Omental fat pad (tissue), 4 donors: Measurements from ENCODE around the gene PEX16. TPM values are rescaled to one million over a fixed set of nuclear protein-coding genes. Genes with fewer than 3 reads are reported as not detected.

Experiments used
- ATAC-seq: fragments of 150-250 bp; one replicate; pipeline ENCODE4 v1.9.1; 2016; ENCODE audit warnings: mild to moderate bottlenecking, moderate library complexity; ENCODE audit not compliant: low FRiP score
- DNase-seq: peaks from one replicate; pipeline ENCODE4 v3.0.0-alpha.2; 2019; ENCODE audit warnings: low spot score
- CTCF ChIP-seq, 3 donors: fragments of 450-650 bp; IDR thresholded peaks; one replicate each; pipeline ENCODE4 v1.5.1; 2016 to 2017; ENCODE audit warnings: antibody characterized with exemption in 3 of 3, mild to moderate bottlenecking in 3 of 3, moderate library complexity in 2 of 3
- total RNA-seq, 4 donors: library from RNA; depleted of rRNA; stranded (reverse); fragments of >200 nt; gene quantifications; one replicate each; pipeline ENCODE4 v1.1.0, GENCODE V29; 2016

PEX16 gene
- total RNA-seq, 4 donors from 2014 or later: 20.1 to 25.0 (median 22.8) TPM

- no peak for TF ChIP-seq CTCF (IDR thresholded peaks at IDR 0.05)
- ATAC-seq (no peak), DNase-seq (no peak)
Observed at GRCh38 chr11:45927332-45927683, 9.6 kb upstream of the PEX16 start.

DNA sequence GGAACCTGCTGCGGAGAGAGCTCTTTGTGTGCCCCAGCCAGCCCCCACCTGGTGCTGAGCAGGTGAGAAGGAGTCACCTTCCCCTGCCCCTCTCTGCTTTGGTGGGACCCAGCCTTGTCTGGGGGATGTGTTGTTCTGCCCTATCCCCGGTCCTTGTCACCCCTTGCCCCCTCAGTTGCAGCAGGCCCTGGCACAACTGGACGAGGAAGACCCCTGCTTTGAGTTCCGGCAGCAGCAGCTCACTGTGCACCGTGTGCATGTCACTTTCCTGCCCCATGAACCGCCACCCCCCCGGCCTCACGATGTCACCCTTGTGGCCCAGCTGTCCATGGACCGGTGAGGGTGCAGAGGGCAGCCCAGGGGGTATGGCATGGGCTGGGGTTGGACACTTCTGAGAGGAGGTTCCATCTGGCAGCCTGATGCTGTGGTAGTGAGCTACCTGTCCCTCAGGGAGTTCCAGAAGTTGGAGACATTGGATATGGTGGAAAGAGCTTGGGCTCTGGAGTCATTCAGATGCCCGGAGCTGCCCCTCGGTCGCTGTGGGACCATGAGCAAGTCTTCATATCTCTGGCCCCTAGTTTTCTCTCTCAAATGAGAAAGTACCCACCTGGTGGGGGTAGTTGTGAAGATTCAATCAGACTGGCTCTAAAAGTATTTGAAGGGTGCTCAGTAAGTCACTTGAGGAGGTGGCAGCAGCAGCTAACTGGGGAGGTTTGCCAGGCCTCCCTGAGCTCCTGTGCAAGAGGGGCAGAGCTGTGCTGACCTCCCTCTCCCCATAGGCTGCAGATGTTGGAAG lies 9.1 kb upstream of the PEX16 start:
- no peak for TF ChIP-seq CTCF (IDR thresholded peaks at IDR 0.05)
- DNase-seq (no peak), ATAC-seq (no peak)

GRCh38 chr11:45926001-45926401 lies 8.3 kb upstream of the PEX16 start:
- ATAC-seq: no peak
- no peak for TF ChIP-seq CTCF (IDR thresholded peaks at IDR 0.05)
- DNase-seq: no peak

GRCh38 chr11:45925550-45925949 lies 7.9 kb upstream of the PEX16 start:
- DNase-seq: no peak

GRCh38 chr11:45924927-45925326 lies 7.2 kb upstream of the PEX16 start:
- DNase-seq (no peak), ATAC-seq (no peak)
- TF ChIP-seq CTCF (IDR thresholded peaks at IDR 0.05): no peak

More at GRCh38 chr11:45925550-45925949, 7.9 kb upstream of the PEX16 start:
- ATAC-seq: no peak
- no peak for TF ChIP-seq CTCF (IDR thresholded peaks at IDR 0.05)

DNA sequence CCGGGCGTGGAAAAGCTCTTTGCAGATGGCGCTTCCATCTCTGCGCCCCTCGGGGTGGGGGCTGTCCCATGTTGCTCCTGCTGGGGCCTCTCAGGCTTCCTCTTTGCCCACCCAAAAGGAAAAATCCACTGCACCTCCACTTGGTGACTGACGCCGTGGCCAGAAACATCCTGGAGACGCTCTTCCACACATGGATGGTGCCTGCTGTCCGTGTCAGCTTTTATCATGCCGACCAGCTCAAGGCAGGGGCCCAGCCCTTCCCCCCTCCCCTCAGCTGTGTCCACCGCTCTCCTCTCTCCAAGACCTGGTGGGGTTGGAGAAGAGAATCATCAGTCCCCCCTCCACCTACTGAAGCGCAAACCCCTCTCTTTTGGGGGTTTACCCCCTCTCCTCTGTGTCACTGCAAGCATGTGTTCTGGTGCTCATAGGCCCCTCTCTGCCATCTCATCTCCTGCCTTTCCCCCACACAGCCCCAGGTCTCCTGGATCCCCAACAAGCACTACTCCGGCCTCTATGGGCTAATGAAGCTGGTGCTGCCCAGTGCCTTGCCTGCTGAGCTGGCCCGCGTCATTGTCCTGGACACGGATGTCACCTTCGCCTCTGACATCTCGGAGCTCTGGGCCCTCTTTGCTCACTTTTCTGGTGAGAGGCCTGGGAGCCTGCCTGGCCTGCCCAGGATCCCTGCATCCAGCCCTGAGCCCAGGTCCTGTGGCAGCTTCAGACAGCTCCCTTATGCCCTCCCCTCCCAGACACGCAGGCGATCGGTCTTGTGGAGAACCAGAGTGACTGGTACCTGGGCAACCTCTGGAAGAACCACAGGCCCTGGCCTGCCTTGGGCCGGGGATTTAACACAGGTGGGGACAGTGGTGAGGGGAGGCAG lies 6.6 kb upstream of the PEX16 start:
- DNase-seq (no peak), ATAC-seq (no peak)
- TF ChIP-seq CTCF (IDR thresholded peaks at IDR 0.05): no peak
